ENCODE results near the gene MYCBPAP.

DNA sequence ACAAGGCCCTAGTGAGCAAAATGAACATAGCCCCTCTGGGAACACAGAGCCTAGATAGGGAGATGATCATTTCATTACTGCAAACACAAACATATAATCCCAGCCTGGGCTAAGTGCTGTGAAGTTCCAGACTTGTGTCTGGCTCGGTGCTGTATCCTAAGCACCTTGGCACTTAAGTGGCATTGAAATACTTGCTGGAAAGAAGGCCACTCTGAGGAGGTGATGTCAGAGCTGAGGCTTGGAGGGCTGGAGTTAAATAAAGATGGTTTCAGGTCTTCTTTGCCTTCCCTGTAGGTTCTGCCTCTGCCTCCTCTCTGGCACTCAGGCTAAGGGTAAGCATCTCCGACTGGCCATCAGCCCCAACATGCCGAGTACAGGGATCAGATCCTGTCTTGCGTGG lies 49.9 kb downstream of the MYCBPAP start:
- no peak for TF ChIP-seq EZH2 (IDR thresholded peaks at IDR 0.05; ENCODE audit: low read length, unreplicated experiment)
- TF ChIP-seq, protein P1, sequence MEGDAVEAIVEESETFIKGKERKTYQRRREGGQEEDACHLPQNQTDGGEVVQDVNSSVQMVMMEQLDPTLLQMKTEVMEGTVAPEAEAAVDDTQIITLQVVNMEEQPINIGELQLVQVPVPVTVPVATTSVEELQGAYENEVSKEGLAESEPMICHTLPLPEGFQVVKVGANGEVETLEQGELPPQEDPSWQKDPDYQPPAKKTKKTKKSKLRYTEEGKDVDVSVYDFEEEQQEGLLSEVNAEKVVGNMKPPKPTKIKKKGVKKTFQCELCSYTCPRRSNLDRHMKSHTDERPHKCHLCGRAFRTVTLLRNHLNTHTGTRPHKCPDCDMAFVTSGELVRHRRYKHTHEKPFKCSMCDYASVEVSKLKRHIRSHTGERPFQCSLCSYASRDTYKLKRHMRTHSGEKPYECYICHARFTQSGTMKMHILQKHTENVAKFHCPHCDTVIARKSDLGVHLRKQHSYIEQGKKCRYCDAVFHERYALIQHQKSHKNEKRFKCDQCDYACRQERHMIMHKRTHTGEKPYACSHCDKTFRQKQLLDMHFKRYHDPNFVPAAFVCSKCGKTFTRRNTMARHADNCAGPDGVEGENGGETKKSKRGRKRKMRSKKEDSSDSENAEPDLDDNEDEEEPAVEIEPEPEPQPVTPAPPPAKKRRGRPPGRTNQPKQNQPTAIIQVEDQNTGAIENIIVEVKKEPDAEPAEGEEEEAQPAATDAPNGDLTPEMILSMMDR (conservative IDR thresholded peaks at IDR 0.05; ENCODE audit: low read depth, low read length) = no peak
- TF ChIP-seq EZH2phosphoT487 (IDR thresholded peaks at IDR 0.05; ENCODE audit: borderline replicate concordance, low read length) = no peak

Data from PC-3 (cell line).